Measurements from ENCODE around the gene EIF4E.
"Not testable (repeated sequence)": the region's sequence is repeated elsewhere in the genome, so short reads cannot be mapped to it uniquely, and the experiment has no call there.

Gene EIF4E

GRCh38 chr4:98932539-98932938, 3.6 kb upstream of the EIF4E start:
- peak; percentile 98 for DNase-seq (ENCODE audit: low spot score)

- DNase-seq (ENCODE audit: low spot score), result no peak
Observed at GRCh38 chr4:98930311-98930865, 1.5 kb upstream of the EIF4E start.

- DNase-seq (ENCODE audit: low spot score), result peak; percentile 97
Observed at GRCh38 chr4:98929341-98930267, 671 bp upstream of the EIF4E start.

GRCh38 chr4:98928131-98928504, 815 bp downstream of the EIF4E start:
- peak; percentile 69 for DNase-seq (ENCODE audit: low spot score)

GRCh38 chr4:98926257-98926656, 2.7 kb downstream of the EIF4E start:
- not testable (repeated sequence) for DNase-seq (ENCODE audit: low spot score)

GRCh38 chr4:98921292-98921691, 7.6 kb downstream of the EIF4E start:
- DNase-seq (ENCODE audit: low spot score), result no peak

- DNase-seq (ENCODE audit: low spot score), result no peak
Observed at GRCh38 chr4:98919996-98920395, 8.9 kb downstream of the EIF4E start.

GRCh38 chr4:98910728-98911127, 18.2 kb downstream of the EIF4E start:
- not testable (repeated sequence) for DNase-seq (ENCODE audit: low spot score)

GRCh38 chr4:98909646-98910401, 19.1 kb downstream of the EIF4E start:
- no peak for DNase-seq (ENCODE audit: low spot score)

GRCh38 chr4:98908703-98909262, 20.1 kb downstream of the EIF4E start:
- DNase-seq (ENCODE audit: low spot score), result no peak

GRCh38 chr4:98908182-98908581, 20.8 kb downstream of the EIF4E start:
- no peak for DNase-seq (ENCODE audit: low spot score)

GRCh38 chr4:98905839-98906238, 23.1 kb downstream of the EIF4E start:
- DNase-seq (ENCODE audit: low spot score), result no peak

- DNase-seq (ENCODE audit: low spot score), result no peak
Observed at GRCh38 chr4:98905297-98905696, 23.6 kb downstream of the EIF4E start.

- no peak for DNase-seq (ENCODE audit: low spot score)
Observed at GRCh38 chr4:98903963-98904362, 25.0 kb downstream of the EIF4E start.

GRCh38 chr4:98903561-98903960, 25.4 kb downstream of the EIF4E start:
- DNase-seq (ENCODE audit: low spot score), result no peak

GRCh38 chr4:98899277-98899676, 29.7 kb downstream of the EIF4E start:
- DNase-seq (ENCODE audit: low spot score), result no peak

GRCh38 chr4:98891478-98892337, 37.2 kb downstream of the EIF4E start:
- DNase-seq (ENCODE audit: low spot score), result no peak

GRCh38 chr4:98890702-98891455, 38.1 kb downstream of the EIF4E start:
- DNase-seq (ENCODE audit: low spot score), result no peak

GRCh38 chr4:98887145-98887544, 41.8 kb downstream of the EIF4E start:
- DNase-seq (ENCODE audit: low spot score), result no peak

GRCh38 chr4:98886382-98886781, 42.6 kb downstream of the EIF4E start:
- not testable (repeated sequence) for DNase-seq (ENCODE audit: low spot score)

- not testable (repeated sequence) for DNase-seq (ENCODE audit: low spot score)
Observed at GRCh38 chr4:98880884-98881283, 48.0 kb downstream of the EIF4E start.
